HEK293 (cell line): ENCODE measurements around the gene CRY2.

Source experiments
- CTCF ChIA-PET: fragments of 350-600 bp; formaldehyde crosslinking; extraction: SDS; loops from one replicate; lab custom pipeline; 2021; ENCODE audit warnings: antibody characterized with exemption; lab: Yijun Ruan, JAX
- POLR2A ChIA-PET: fragments of 300-600 bp; formaldehyde crosslinking; extraction: SDS; loops from one replicate; lab custom pipeline; 2020; ENCODE audit warnings: antibody characterized with exemption, inconsistent platforms; lab: Yijun Ruan, JAX
- H3K27ac ChIP-seq: fragments of 200-500 bp; sonication (Bioruptor generic); 2 replicates; pipeline ENCODE4 v1.5.1; 2014; ENCODE audit warnings: low read depth, low read length, control low read depth, inconsistent platforms; ENCODE audit errors: extremely low read depth
- H3K36me3 ChIP-seq, 2 experiments: fragments of 200-500 bp in 1 of 2; sonication (Bioruptor generic) in 1 of 2; 1 replicate in 1 of 2; 2 replicates in 1 of 2; pipeline ENCODE4 v1.5.1; 2014 to 2017; ENCODE audit warnings: inconsistent platforms in 2 of 2, low read length in 2 of 2; ENCODE audit not compliant: control insufficient read depth in 2 of 2, insufficient read depth in 1 of 2
- H3K4me1 ChIP-seq: fragments of 200-500 bp; sonication (Bioruptor generic); 2 replicates; pipeline ENCODE4 v1.5.1; 2014; ENCODE audit warnings: mild to moderate bottlenecking, low read length, inconsistent platforms; ENCODE audit not compliant: control insufficient read depth, insufficient read depth
- H3K4me3 ChIP-seq: 2 replicates; pipeline ENCODE4 v1.5.1; 2011; ENCODE audit warnings: low read depth, mild to moderate bottlenecking, control low read depth, low read length, moderate library complexity
- H3K9me3 ChIP-seq: fragments of 200-500 bp; sonication (Bioruptor generic); 2 replicates; pipeline ENCODE4 v1.5.1; 2014; ENCODE audit warnings: low read depth, low read length, inconsistent platforms; ENCODE audit not compliant: control insufficient read depth, insufficient read depth
- BCL11B ChIP-seq: fragments of 450-650 bp; formaldehyde crosslinking; IDR thresholded peaks from 2 replicates; pipeline ENCODE4 v1.5.1; 2016; ENCODE audit warnings: low read depth, missing biosample characterization, missing genetic modification characterization
- GLI4 ChIP-seq: fragments of 450-650 bp; formaldehyde crosslinking; IDR thresholded peaks from 2 replicates; pipeline ENCODE4 v1.5.1; 2016; ENCODE audit warnings: missing biosample characterization, missing genetic modification characterization
- KLF1 ChIP-seq: fragments of 450-650 bp; formaldehyde crosslinking; IDR thresholded peaks from 2 replicates; pipeline ENCODE4 v1.5.1; 2016; ENCODE audit warnings: missing biosample characterization, missing genetic modification characterization
- KLF10 ChIP-seq: fragments of 450-650 bp; IDR thresholded peaks from 2 replicates; pipeline ENCODE4 v1.5.1; 2018; ENCODE audit warnings: missing biosample characterization, mild to moderate bottlenecking, missing genetic modification characterization
- MYNN ChIP-seq: fragments of 450-650 bp; formaldehyde crosslinking; IDR thresholded peaks from 2 replicates; pipeline ENCODE4 v1.5.1; 2016; ENCODE audit warnings: missing biosample characterization, missing genetic modification characterization, borderline replicate concordance
- SP7 ChIP-seq: fragments of 450-650 bp; formaldehyde crosslinking; IDR thresholded peaks from 2 replicates; pipeline ENCODE4 v1.5.1; 2016; ENCODE audit warnings: missing biosample characterization, missing genetic modification characterization
- TRIM28 ChIP-seq: IDR thresholded peaks from 2 replicates; pipeline ENCODE4 v1.6.1; 2011; ENCODE audit warnings: low read length, control low read depth, borderline replicate concordance
- ZBTB17 ChIP-seq: fragments of 450-650 bp; formaldehyde crosslinking; IDR thresholded peaks from 2 replicates; pipeline ENCODE4 v1.5.1; 2016; ENCODE audit warnings: missing biosample characterization, missing genetic modification characterization
- ZBTB21 ChIP-seq: fragments of 450-650 bp; formaldehyde crosslinking; IDR thresholded peaks from 2 replicates; pipeline ENCODE4 v1.5.1; 2017; ENCODE audit warnings: missing biosample characterization, missing genetic modification characterization
- ZEB2 ChIP-seq: fragments of 450-650 bp; formaldehyde crosslinking; IDR thresholded peaks from 2 replicates; pipeline ENCODE4 v1.5.1; 2016; ENCODE audit warnings: missing biosample characterization, missing genetic modification characterization
- ZFHX2 ChIP-seq: fragments of 450-650 bp; formaldehyde crosslinking; conservative IDR thresholded peaks from 2 replicates; pipeline ENCODE4 v1.5.1; 2016; ENCODE audit warnings: missing biosample characterization, missing genetic modification characterization
- ZFP3 ChIP-seq: fragments of 450-650 bp; formaldehyde crosslinking; IDR thresholded peaks from 2 replicates; pipeline ENCODE4 v1.5.1; 2016; ENCODE audit warnings: low read depth, missing biosample characterization, missing genetic modification characterization
- ZIC2 ChIP-seq: fragments of 450-650 bp; formaldehyde crosslinking; IDR thresholded peaks from 2 replicates; pipeline ENCODE4 v1.5.1; 2016; ENCODE audit warnings: missing biosample characterization, missing genetic modification characterization
- ZNF132 ChIP-seq: fragments of 450-650 bp; formaldehyde crosslinking; IDR thresholded peaks from 2 replicates; pipeline ENCODE4 v1.5.1; 2017; ENCODE audit warnings: missing biosample characterization, missing genetic modification characterization, borderline replicate concordance
- ZNF140 ChIP-seq: fragments of 450-650 bp; formaldehyde crosslinking; IDR thresholded peaks from 2 replicates; pipeline ENCODE4 v1.5.1; 2016; ENCODE audit warnings: missing biosample characterization, missing genetic modification characterization
- ZNF184 ChIP-seq: fragments of 450-650 bp; IDR thresholded peaks from 2 replicates; pipeline ENCODE4 v1.5.1; 2018; ENCODE audit warnings: missing biosample characterization, mild to moderate bottlenecking, missing genetic modification characterization
- ZNF211 ChIP-seq: fragments of 450-650 bp; formaldehyde crosslinking; IDR thresholded peaks from 2 replicates; pipeline ENCODE4 v1.5.1; 2016; ENCODE audit warnings: low read depth, missing biosample characterization, missing genetic modification characterization
- ZNF223 ChIP-seq: fragments of 450-650 bp; formaldehyde crosslinking; IDR thresholded peaks from 2 replicates; pipeline ENCODE4 v1.5.1; 2016; ENCODE audit warnings: missing biosample characterization, missing genetic modification characterization
- ZNF266 ChIP-seq: fragments of 450-650 bp; formaldehyde crosslinking; IDR thresholded peaks from 2 replicates; pipeline ENCODE4 v1.5.1; 2016; ENCODE audit warnings: missing biosample characterization, missing genetic modification characterization, low read depth
- ZNF302 ChIP-seq: fragments of 450-650 bp; formaldehyde crosslinking; IDR thresholded peaks from 2 replicates; pipeline ENCODE4 v1.5.1; 2016; ENCODE audit warnings: missing biosample characterization, missing genetic modification characterization, low read depth
- ZNF324 ChIP-seq: fragments of 450-650 bp; formaldehyde crosslinking; IDR thresholded peaks from 2 replicates; pipeline ENCODE4 v1.5.1; 2016; ENCODE audit warnings: missing biosample characterization, missing genetic modification characterization
- ZNF335 ChIP-seq: fragments of 450-650 bp; formaldehyde crosslinking; conservative IDR thresholded peaks from 2 replicates; pipeline ENCODE4 v1.5.1; 2016; ENCODE audit warnings: missing biosample characterization, missing genetic modification characterization
- ZNF366 ChIP-seq: fragments of 450-650 bp; formaldehyde crosslinking; conservative IDR thresholded peaks from 2 replicates; pipeline ENCODE4 v1.5.1; 2016; ENCODE audit warnings: missing biosample characterization, missing genetic modification characterization
- ZNF391 ChIP-seq: fragments of 450-650 bp; formaldehyde crosslinking; IDR thresholded peaks from 2 replicates; pipeline ENCODE4 v1.5.1; 2016; ENCODE audit warnings: low read depth, missing biosample characterization, missing genetic modification characterization, borderline replicate concordance
- ZNF398 ChIP-seq: fragments of 450-650 bp; formaldehyde crosslinking; IDR thresholded peaks from 2 replicates; pipeline ENCODE4 v1.5.1; 2017; ENCODE audit warnings: missing biosample characterization, missing genetic modification characterization
- ZNF501 ChIP-seq: fragments of 450-650 bp; formaldehyde crosslinking; IDR thresholded peaks from 2 replicates; pipeline ENCODE4 v1.5.1; 2016; ENCODE audit warnings: missing biosample characterization, missing genetic modification characterization
- ZNF571 ChIP-seq: fragments of 450-650 bp; formaldehyde crosslinking; IDR thresholded peaks from 2 replicates; pipeline ENCODE4 v1.5.0; 2017; ENCODE audit warnings: missing biosample characterization, missing genetic modification characterization
- ZNF600 ChIP-seq: fragments of 450-650 bp; formaldehyde crosslinking; IDR thresholded peaks from 2 replicates; pipeline ENCODE4 v1.5.1; 2016; ENCODE audit warnings: missing biosample characterization, missing genetic modification characterization
- ZNF670 ChIP-seq: fragments of 450-650 bp; formaldehyde crosslinking; IDR thresholded peaks from 2 replicates; pipeline ENCODE4 v1.5.1; 2016; ENCODE audit warnings: missing biosample characterization, missing genetic modification characterization, low read depth
- ZNF677 ChIP-seq: fragments of 450-650 bp; IDR thresholded peaks from 2 replicates; pipeline ENCODE4 v1.5.0; 2018; ENCODE audit warnings: missing biosample characterization, mild to moderate bottlenecking, missing genetic modification characterization, moderate library complexity
- ZNF692 ChIP-seq: fragments of 450-650 bp; formaldehyde crosslinking; IDR thresholded peaks from 2 replicates; pipeline ENCODE4 v1.5.1; 2016; ENCODE audit warnings: missing biosample characterization, missing genetic modification characterization
- TF ChIP-seq, protein P1 (sequence below): fragments of 450-650 bp; formaldehyde crosslinking; IDR thresholded peaks from 2 replicates; pipeline ENCODE4 v1.5.1; 2016; ENCODE audit warnings: missing biosample characterization, missing genetic modification characterization

CRY2 gene

DNA sequence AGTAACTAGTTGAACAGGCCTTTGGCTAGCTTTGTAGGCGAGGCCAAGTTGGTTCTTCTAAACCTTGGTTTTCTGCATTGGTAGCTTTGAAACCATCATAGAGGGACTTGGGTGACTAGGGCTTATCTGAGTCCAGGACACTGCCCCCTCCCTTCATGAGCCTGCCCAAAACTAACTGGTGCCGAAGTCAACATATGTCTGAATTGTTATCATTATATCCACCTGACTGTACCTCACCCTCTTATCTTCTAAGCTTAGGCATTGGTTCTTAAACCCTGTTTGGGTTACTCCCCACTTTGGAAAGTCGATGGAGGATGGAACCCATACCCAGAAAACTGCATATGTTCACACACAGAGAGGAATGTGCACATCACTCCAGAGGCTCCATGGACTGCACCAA, 30.6 kb downstream of the CRY2 start:
- Histone ChIP-seq H3K4me3 (no peak overlapping the region), H3K27ac (no peak overlapping the region), H3K9me3 (no peaks in the 10 kb centered on the region), H3K4me1 (no peaks in the 10 kb centered on the region), H3K36me3 (peaks cover 0 to 37% of the 10 kb centered on the region in 2 experiments; a peak in 1 of 3 replicates)
- POLR2A ChIA-PET = no interaction called here
- CTCF ChIA-PET = interaction anchor here (0.6 to 0.7 kb wide), 2 partner anchors 16 to 44 kb away, joined by 3 read pairs; no protein-coding TSS in a partner anchor
- TF ChIP-seq ZFP3 (no peak), ZNF670 (tag by site-specific recombination) (no peak), ZIC2 (no peak), ZNF501 (tag by site-specific recombination) (no peak), ZNF571 (no peak), ZNF677 (no peak), ZNF140 (tag by site-specific recombination) (no peak), ZFHX2 (tag by site-specific recombination) (no peak), ZNF391 (tag by site-specific recombination) (no peak), KLF10 (no peak), MYNN (tag by site-specific recombination) (no peak), ZNF132 (no peak)

GRCh38 chr11:45879803-45880686, 32.8 kb downstream of the CRY2 start:
- Histone ChIP-seq H3K9me3 (no peaks in the 10 kb centered on the region), H3K4me1 (no peaks in the 10 kb centered on the region), H3K36me3 (peaks cover 0 to 31% of the 10 kb centered on the region in 2 experiments; a peak in 1 of 3 replicates), H3K27ac (no peak overlapping the region), H3K4me3 (no peak overlapping the region)
- ChIA-PET CTCF (interaction anchor here (0.5 to 0.9 kb wide), 5 partner anchors 8 to 127 kb away, joined by 3 to 5 read pairs (median 3); no protein-coding TSS in a partner anchor), POLR2A (no interaction called here)
- no peak for TF ChIP-seq TRIM28
- peak; percentile 58 for TF ChIP-seq ZEB2 (tag by site-specific recombination)
- no peak for TF ChIP-seq ZNF692
- TF ChIP-seq, protein P1, sequence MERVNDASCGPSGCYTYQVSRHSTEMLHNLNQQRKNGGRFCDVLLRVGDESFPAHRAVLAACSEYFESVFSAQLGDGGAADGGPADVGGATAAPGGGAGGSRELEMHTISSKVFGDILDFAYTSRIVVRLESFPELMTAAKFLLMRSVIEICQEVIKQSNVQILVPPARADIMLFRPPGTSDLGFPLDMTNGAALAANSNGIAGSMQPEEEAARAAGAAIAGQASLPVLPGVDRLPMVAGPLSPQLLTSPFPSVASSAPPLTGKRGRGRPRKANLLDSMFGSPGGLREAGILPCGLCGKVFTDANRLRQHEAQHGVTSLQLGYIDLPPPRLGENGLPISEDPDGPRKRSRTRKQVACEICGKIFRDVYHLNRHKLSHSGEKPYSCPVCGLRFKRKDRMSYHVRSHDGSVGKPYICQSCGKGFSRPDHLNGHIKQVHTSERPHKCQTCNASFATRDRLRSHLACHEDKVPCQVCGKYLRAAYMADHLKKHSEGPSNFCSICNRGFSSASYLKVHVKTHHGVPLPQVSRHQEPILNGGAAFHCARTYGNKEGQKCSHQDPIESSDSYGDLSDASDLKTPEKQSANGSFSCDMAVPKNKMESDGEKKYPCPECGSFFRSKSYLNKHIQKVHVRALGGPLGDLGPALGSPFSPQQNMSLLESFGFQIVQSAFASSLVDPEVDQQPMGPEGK (tag by site-specific recombination) = peak; percentile 60
- TF ChIP-seq SP7 (tag by site-specific recombination) = peak; percentile 90
- no peak for TF ChIP-seq ZBTB21 (tag by site-specific recombination)
- no peak for TF ChIP-seq ZNF211
- peak; percentile 44; the same call in 1 of the 2 replicates for TF ChIP-seq ZNF600 (tag by site-specific recombination)
- TF ChIP-seq ZNF398 = peak; percentile 80
- TF ChIP-seq ZNF266 (tag by site-specific recombination) = no peak
- no peak for TF ChIP-seq BCL11B (tag by site-specific recombination)
- TF ChIP-seq ZNF366 (tag by site-specific recombination) = 0 out of 2 replicates have a peak, but pooled peaks have one; percentile 49
- no peak for TF ChIP-seq KLF1
- TF ChIP-seq ZIC2 = peak; percentile 71
- no peak for TF ChIP-seq KLF10
- TF ChIP-seq ZNF184 = peak; percentile 66
- no peak for TF ChIP-seq ZNF302 (tag by site-specific recombination)
- TF ChIP-seq GLI4 (tag by site-specific recombination) = no peak
- TF ChIP-seq ZNF324 = no peak
- no peak for TF ChIP-seq ZNF223 (tag by site-specific recombination)
- peak; percentile 57; the same call in 1 of the 2 replicates for TF ChIP-seq ZBTB17 (tag by site-specific recombination)
- 0 out of 2 replicates have a peak, but pooled peaks have one; percentile 27 for TF ChIP-seq ZNF335 (tag by site-specific recombination)
